Endometrial microvascular endothelial cells (primary cell): Measurements from ENCODE around the gene TRIM26. TPM values are rescaled to one million over a fixed set of nuclear protein-coding genes. Genes with fewer than 3 reads are reported as not detected.

Source experiments
- in situ Hi-C: cut with HindIII; loops from 2 replicates; pipeline ENCODE4 v1.10.0; 2017; ENCODE audit warnings: low sequenced_read_pairs, low pct_unique_long_range_greater_than_20kb; ENCODE audit errors: inconsistent ontology term
- total RNA-seq: library from RNA; depleted of rRNA; stranded (reverse); fragments of >200 nt; gene quantifications from one replicate; pipeline ENCODE4 v1.2.3, GENCODE V29; 2015; ENCODE audit errors: inconsistent ontology term

Gene TRIM26
- total RNA-seq, 1 donor from 2014 or later = 62.9 TPM

DNA sequence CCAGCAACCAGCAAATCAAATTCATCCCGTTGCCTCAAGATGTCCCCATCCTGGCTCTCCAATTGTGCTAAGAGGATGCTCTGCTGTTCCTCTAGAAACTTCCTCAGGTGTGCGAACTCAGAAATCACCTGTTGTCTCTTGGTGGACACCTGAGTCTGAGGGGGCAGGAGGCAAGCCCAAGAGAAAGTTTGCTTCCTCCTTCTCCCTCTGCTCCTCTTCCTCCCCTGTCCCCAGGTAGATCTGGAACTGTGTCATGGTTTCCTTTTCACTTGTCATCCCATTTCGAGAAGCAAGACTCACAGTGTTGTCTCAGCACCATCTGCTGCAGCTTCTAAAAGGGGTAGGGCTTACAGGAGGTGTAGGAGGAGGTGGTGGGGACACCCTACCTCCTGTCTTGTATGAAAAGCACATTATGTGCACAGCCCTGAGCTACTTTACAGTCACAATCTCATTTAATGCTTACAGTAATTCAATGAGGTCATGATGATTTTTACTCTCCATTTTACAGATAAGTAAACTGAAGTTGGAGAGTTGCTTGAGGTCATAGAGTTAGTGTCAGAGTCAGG lies 54.6 kb downstream of the TRIM26 start:
- in situ Hi-C loops = no loop called here

DNA sequence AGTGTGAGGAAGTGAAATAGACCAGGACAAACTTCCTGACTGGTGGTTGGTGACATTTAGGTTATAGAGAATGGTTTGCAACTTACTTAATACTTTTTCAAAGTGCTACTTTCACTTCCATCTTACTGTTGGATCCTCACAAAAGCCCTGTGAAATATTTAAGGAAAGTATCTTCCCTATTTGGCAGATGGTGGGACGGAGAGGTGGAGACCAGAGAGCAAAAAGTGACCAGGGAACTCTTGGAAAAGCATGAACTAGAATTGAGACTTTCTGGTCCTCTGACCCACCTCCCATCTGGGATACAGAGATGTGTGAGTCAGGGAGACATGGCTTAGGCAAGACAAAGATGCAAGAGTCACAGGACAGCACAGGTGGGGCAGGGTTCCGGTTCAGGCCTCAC lies 55.2 kb downstream of the TRIM26 start:
- in situ Hi-C loops = no loop called here

GRCh38 chr6:30157581-30157980 lies 55.6 kb downstream of the TRIM26 start:
- in situ Hi-C loops = no loop called here

DNA sequence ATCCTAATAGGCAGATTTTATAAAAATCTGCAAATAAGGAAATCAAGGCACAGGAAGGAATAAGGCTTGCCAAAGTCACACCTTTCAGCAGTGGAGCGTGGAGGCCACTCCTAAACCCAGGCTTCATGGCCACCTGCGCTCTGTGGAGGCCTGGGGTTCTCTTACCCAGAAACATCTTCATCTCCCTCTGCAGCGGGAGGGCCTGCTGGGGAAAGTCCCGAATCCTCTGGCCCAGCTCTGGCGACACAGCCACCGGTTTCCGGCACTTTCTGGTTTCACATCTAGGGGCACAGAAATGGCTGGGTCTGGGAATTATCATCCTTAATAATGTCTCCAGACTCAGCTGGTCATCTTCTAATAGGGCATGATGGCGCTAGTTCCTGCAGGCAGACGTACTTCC lies 56.4 kb downstream of the TRIM26 start:
- in situ Hi-C loops = no loop called here

GRCh38 chr6:30156262-30156599 lies 57.0 kb downstream of the TRIM26 start:
- in situ Hi-C loops = no loop called here

GRCh38 chr6:30155520-30156261 lies 57.5 kb downstream of the TRIM26 start:
- in situ Hi-C loops = no loop called here

- in situ Hi-C loops = no loop called here
These were observed 58.3 kb downstream of the TRIM26 start for GRCh38 chr6:30154709-30155519.

DNA sequence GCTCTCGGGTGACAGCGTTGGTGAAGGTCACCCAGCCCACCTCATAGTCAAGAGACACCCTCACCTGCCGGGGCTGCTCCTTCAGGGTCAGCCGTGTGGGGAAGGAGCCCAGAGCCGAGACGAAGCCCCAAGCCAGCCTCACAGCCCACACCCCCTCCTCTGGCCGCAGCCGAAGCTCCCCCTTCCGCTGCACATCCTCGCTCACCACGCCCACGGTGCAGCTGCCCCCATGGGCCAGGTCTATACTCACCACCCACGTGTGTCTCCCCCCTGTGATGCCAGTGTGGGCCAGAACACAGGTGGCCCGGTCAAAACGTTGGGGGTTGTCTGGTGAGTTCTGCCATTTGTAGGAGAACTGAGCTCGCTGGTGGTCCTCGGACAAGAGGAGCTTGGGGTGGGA lies 59.1 kb downstream of the TRIM26 start:
- in situ Hi-C loops = no loop called here

DNA sequence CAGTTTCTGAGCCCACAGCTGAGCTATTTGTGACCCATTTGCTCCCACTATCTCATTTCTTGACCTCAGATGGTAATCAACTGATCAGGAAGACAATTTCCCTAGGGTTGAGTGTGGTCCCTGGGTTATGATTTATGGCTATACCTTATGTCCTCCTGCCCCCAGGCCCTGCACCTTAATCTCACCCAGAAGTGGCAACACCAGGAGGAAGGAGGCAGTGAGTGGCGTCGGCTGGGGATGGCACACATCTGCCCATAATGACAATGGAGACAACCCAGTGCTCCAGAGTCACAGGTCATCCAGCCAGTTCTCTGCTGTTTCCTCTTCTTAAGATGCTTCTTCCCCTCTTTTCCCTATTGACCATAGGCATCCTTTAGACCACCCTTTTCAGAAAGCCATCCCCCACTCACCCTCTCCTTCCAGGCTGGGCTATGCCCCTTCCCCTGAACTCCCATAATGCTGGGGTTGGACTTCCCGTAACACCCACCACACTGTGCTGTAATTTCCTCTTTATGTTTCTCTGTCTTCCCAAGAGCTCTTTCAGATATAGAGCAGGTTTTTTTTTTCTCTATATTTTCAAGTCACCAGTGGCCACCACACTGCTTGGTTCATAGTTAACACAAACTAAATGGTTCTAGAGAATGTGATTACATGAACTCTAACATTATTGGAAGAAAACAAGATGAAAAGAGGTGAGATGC lies 60.1 kb downstream of the TRIM26 start:
- in situ Hi-C loops = no loop called here

- in situ Hi-C loops = no loop called here
These were observed 61.1 kb downstream of the TRIM26 start for GRCh38 chr6:30152016-30152673.

GRCh38 chr6:30151580-30151979 lies 61.6 kb downstream of the TRIM26 start:
- in situ Hi-C loops = no loop called here

GRCh38 chr6:30150671-30151395 lies 62.4 kb downstream of the TRIM26 start:
- in situ Hi-C loops = no loop called here

DNA sequence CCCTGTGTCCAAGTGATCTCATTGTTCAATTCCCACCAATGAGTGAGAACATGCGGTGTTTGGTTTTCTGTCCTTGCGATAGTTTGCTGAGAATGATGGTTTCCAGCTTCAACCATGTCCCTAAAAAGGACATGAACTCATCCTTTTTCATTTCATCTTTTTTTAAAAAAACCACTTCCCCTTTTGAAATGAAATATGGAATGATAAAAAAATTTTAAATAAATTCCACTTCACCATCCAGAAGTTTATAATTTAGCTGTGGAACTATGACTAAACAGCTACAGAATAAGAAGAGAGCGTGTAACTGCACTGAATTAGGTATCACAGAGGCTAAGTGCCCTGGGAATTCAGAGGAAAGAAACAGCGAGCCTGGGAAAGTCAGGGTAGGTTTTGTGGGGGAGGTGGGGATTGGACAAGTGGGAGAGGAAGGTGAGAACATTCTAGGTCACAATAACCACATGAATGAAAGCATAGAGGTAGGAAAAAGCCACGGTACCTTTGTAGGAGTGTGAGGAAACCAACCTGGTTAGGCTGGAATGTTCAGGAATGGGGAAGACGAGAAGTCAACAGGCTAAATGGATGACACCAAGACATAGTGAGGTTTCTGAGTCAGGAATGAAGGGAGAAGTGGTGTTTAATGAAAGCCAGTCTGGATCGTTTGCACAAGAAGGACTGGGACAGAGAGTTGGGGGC lies 63.2 kb downstream of the TRIM26 start:
- in situ Hi-C loops = no loop called here

DNA sequence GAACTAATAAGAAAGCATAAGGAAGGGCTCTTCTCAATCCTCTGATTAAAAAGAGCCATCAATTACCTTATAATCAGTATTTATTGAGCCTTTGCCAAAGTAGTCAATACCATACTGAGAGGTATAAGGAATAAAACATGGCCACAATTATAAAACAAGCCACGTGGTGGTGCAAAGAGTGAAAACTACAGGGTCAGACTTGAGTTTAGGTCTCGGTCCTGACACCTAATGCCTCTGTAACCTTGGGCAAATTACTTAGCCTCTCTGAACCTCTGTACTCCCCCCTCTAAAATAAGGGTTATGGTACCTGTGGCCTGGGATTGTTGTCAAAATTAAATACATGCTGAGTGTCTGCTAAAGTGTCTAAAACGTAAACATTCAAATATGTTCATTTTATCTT lies 64.0 kb downstream of the TRIM26 start:
- in situ Hi-C loops = no loop called here

DNA sequence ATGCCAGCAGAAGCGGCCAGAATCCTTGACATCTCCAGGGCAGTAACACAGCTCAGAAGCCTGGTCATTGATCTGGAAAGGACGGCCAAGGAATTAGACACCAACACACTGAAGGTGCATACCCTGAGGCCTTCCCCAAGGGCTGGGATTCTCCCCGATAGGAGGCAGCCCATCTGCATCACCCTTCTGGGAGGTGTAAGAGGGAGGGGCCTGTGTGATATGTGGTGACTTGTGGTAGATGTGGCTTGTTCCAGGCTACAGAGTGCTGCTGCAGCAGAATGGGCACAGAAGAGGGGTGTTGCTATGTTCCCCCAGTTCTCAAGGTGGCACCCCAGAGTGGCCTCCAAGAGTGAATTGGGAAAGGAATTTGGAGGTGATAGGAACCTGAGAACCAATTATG lies 66.1 kb downstream of the TRIM26 start:
- in situ Hi-C loops = no loop called here

DNA sequence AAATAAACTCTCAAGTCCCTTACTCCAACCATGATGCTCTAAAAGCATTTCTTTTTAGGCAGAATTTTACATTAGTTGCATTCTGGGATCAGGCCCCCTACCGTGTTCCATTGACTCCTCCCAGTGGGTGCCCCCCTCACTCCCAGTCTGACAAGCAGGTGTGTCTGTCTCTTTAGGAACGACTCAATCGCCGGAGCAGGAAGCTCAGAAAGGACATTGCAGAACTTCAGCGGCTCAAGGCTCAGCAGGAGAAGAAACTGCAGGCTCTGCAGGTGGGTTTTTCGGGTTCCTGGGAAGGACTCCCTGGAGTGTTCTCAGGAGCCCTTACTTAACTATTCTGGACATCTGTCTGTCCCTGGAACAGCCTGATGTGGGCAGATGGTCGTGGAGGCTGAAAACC lies 67.4 kb downstream of the TRIM26 start:
- in situ Hi-C loops = no loop called here

DNA sequence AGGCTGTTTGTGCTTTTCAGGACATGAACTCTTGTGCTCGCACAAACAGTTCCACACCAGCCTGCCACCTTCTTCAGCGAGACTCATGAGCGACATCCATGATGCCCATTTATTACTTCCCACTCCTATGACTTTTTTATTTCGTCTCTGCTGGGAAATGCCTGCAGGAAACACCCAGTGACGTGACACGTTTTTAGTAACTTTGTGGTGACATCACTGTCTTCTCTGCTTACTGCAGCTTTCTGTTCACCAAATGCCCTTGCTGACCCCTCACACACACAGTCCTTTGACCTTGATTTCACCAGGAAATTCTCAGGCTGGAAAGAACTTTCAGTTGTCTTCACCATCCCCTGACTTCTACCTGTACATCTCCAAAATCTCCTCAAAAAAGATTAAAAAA lies 68.4 kb downstream of the TRIM26 start:
- in situ Hi-C loops = no loop called here

DNA sequence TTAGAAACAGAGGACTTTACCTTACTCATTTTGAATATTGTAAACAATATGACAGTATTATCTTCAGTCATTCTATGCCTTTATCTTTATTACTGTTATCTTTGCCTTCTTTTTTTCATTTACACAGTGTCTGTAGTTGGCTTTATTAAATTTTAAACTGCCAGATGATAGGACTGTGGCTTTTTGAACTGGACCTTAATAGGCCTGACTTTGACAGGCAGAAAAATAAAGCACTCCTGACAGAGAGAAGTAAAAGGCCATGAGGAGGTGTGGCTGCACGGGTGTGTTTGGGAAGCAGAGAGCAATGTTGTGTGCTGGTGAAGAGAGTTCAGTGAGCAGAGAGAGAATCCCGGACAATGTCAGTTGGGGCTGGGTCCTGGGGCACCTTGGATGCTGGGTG lies 69.4 kb downstream of the TRIM26 start:
- in situ Hi-C loops = no loop called here
